ENCODE data around the gene TMEM72. TPM values are rescaled to one million over a fixed set of nuclear protein-coding genes. Genes with fewer than 3 reads are reported as not detected.

The TMEM72 gene
- polyA plus RNA-seq, 1 donor from 2014 or later: 1.4 TPM

- H3K9me2 ChIP-seq (ENCODE audit: insufficient read depth, low read length): no peaks in the 10 kb centered on the region
- H3K36me3 ChIP-seq (ENCODE audit: insufficient read depth, low read length): no peaks in the 10 kb centered on the region
- no peaks in the 10 kb centered on the region for H3K27me3 ChIP-seq (ENCODE audit: insufficient read depth, low read depth, low read length)
- H3K79me2 ChIP-seq (replicated peaks; ENCODE audit: insufficient read depth, low read length): no peaks in the 10 kb centered on the region
- H3K27ac ChIP-seq (ENCODE audit: low read length): no peak overlapping the region
- H3F3A ChIP-seq (ENCODE audit: insufficient read depth, low read length, poor library complexity, severe bottlenecking): no peaks in the 10 kb centered on the region
- no peaks in the 10 kb centered on the region for H3K9me3 ChIP-seq (ENCODE audit: low read length)
- no peak overlapping the region for H3K4me3 ChIP-seq (ENCODE audit: low read length)
- no peak overlapping the region for H3K4me2 ChIP-seq (ENCODE audit: low read length)
- no peak overlapping the region for H3K9ac ChIP-seq (ENCODE audit: low read length)
- TF ChIP-seq TAF1 (IDR thresholded peaks at IDR 0.05; ENCODE audit: low read depth) (no peak), CTCF (IDR thresholded peaks at IDR 0.05; ENCODE audit: poor library complexity, severe bottlenecking) (peak; percentile 50), RAD21 (conservative IDR thresholded peaks at IDR 0.05) (peak; percentile 14)
- TF ChIP-seq, protein P1, sequence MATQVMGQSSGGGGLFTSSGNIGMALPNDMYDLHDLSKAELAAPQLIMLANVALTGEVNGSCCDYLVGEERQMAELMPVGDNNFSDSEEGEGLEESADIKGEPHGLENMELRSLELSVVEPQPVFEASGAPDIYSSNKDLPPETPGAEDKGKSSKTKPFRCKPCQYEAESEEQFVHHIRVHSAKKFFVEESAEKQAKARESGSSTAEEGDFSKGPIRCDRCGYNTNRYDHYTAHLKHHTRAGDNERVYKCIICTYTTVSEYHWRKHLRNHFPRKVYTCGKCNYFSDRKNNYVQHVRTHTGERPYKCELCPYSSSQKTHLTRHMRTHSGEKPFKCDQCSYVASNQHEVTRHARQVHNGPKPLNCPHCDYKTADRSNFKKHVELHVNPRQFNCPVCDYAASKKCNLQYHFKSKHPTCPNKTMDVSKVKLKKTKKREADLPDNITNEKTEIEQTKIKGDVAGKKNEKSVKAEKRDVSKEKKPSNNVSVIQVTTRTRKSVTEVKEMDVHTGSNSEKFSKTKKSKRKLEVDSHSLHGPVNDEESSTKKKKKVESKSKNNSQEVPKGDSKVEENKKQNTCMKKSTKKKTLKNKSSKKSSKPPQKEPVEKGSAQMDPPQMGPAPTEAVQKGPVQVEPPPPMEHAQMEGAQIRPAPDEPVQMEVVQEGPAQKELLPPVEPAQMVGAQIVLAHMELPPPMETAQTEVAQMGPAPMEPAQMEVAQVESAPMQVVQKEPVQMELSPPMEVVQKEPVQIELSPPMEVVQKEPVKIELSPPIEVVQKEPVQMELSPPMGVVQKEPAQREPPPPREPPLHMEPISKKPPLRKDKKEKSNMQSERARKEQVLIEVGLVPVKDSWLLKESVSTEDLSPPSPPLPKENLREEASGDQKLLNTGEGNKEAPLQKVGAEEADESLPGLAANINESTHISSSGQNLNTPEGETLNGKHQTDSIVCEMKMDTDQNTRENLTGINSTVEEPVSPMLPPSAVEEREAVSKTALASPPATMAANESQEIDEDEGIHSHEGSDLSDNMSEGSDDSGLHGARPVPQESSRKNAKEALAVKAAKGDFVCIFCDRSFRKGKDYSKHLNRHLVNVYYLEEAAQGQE (IDR thresholded peaks at IDR 0.05; ENCODE audit: borderline replicate concordance): no peak
- no peaks in the 10 kb centered on the region for H4K20me1 ChIP-seq (ENCODE audit: insufficient read depth)
- H2AFZ ChIP-seq (ENCODE audit: low read depth, low read length): no peak overlapping the region
Measured at GRCh38 chr10:44962870-44963738, 52.0 kb downstream of the TMEM72 start.

GRCh38 chr10:44963772-44964633 is 52.9 kb downstream of the TMEM72 start:
- peak overlapping the region; percentile 37 for H3K4me3 ChIP-seq (ENCODE audit: low read length)
- H3K27ac ChIP-seq (ENCODE audit: low read length): peak overlapping the region; percentile 8
- H3F3A ChIP-seq (ENCODE audit: insufficient read depth, low read length, poor library complexity, severe bottlenecking): no peaks in the 10 kb centered on the region
- no peak for TF ChIP-seq TAF1 (IDR thresholded peaks at IDR 0.05; ENCODE audit: low read depth)
- TF ChIP-seq SMC3 (conservative IDR thresholded peaks at IDR 0.05; ENCODE audit: poor library complexity): no peak
- TF ChIP-seq MXI1 (conservative IDR thresholded peaks at IDR 0.05; ENCODE audit: poor library complexity, severe bottlenecking): no peak
- TF ChIP-seq, protein P1 (IDR thresholded peaks at IDR 0.05; ENCODE audit: borderline replicate concordance): no peak
- TF ChIP-seq EP300 (conservative IDR thresholded peaks at IDR 0.05; ENCODE audit: poor library complexity, severe bottlenecking): no peak
- TF ChIP-seq POLR2AphosphoS5 (IDR thresholded peaks at IDR 0.05): no peak
- TF ChIP-seq EZH2 (IDR thresholded peaks at IDR 0.05; ENCODE audit: borderline replicate concordance, insufficient read depth, low read length, poor library complexity, severe bottlenecking): no peak
- no peak for TF ChIP-seq RAD21 (conservative IDR thresholded peaks at IDR 0.05)
- no peak for TF ChIP-seq CTCF (IDR thresholded peaks at IDR 0.05; ENCODE audit: poor library complexity, severe bottlenecking)
- H3K79me2 ChIP-seq (replicated peaks; ENCODE audit: insufficient read depth, low read length): no peaks in the 10 kb centered on the region
- no peaks in the 10 kb centered on the region for H3K9me3 ChIP-seq (ENCODE audit: low read length)
- no peaks in the 10 kb centered on the region for H3K27me3 ChIP-seq (ENCODE audit: insufficient read depth, low read depth, low read length)
- no peak overlapping the region for H3K4me2 ChIP-seq (ENCODE audit: low read length)
- no peaks in the 10 kb centered on the region for H3K9me2 ChIP-seq (ENCODE audit: insufficient read depth, low read length)
- H4K20me1 ChIP-seq (ENCODE audit: insufficient read depth): no peaks in the 10 kb centered on the region
- no peaks in the 10 kb centered on the region for H3K36me3 ChIP-seq (ENCODE audit: insufficient read depth, low read length)
- peak overlapping the region; percentile 36 for H3K9ac ChIP-seq (ENCODE audit: low read length)
- peak overlapping the region; percentile 8 for H2AFZ ChIP-seq (ENCODE audit: low read depth, low read length)

All from neural cell (in vitro differentiated cells).